GM18867 (cell line): ENCODE measurements around the gene MICAL2.
A peak's percentile ranks its signal among the peaks of the same experiment; 100 is the strongest.

Source experiments
- ATAC-seq: cut with Tn5 transposase; IDR thresholded peaks from one replicate; pipeline ENCODE4 v1.9.1; 2021; ENCODE audit warnings: mild to moderate bottlenecking, moderate library complexity; ENCODE audit not compliant: unreplicated experiment

Gene MICAL2

GRCh38 chr11:12152321-12152720, 41.9 kb downstream of the MICAL2 start:
- no peak for ATAC-seq

DNA sequence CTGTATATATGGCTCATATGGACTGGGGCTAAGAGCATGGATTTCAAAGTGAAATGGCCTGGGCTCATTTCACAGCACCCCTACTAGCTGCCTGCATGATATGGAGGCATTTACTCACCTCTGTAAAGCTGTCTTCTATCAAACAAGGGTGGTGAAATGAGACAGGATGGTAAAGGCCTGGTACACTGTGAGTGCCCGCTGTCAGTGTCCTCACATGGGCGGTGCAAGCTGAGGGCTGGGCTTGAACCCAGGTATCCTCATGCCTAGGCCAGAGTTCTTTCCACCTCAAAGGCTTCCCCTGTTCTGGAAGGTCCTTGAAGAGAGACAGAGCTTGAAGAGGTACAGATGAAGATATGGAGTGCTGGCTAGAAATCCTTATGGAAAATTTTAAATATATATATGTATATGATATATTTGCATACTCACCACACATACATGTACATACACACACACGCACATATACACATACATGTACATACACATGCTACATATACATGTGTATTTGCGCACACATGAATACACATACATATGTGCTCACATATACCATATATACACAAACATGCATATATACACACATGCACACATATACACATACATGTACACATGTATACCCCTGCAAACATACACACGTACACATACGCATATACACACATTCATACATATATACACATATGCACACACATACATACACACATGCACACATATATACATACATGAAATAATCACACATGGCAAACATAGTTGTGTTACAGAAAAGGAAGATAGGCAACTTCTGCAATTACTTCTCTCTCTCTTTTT, 44.7 kb downstream of the MICAL2 start:
- ATAC-seq: no peak

DNA sequence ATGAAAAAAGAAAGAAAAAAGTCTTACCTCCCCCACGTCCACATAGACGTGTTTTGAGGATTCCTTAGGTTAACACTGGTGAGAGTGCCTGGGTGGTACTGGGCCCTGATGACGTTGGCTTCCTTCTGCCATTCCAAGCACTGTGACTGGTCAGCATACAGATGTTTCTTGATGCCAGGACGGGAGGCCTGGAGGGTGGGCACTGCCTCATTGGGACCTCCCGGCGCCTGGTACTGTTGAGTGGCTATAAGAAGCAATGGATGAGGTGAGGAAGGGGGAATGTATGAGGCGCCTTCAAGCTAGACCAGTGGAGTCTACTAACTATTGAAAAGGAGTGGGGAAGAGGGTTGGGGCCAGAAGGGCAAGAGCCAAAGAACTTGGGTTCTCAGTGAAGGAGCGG, 45.3 kb downstream of the MICAL2 start:
- ATAC-seq: no peak

GRCh38 chr11:12156301-12157140, 46.1 kb downstream of the MICAL2 start:
- ATAC-seq: no peak

GRCh38 chr11:12157241-12157661, 46.9 kb downstream of the MICAL2 start:
- no peak for ATAC-seq

DNA sequence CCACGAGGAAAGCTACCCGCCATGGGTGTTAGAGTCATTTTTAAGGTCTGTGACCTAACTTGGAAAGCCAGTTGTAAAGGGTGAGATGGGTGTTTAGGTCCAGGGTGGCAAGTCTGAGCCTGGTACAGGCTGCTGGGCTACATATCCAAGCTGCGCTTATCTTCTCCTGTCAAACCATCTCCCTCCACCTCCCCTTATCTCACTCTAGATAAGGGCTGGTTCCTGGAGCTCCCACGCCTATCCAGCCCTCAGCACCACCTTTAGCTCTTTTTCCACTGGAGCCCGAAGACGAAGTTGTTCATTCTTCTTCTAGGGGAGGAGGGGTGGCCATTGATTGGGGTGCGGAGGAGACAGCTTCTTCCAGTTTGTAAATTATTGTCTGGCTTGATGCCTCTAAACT, 48.5 kb downstream of the MICAL2 start:
- no peak for ATAC-seq

- peak; percentile 56 for ATAC-seq
These were observed 49.1 kb downstream of the MICAL2 start for GRCh38 chr11:12159351-12160099.

DNA sequence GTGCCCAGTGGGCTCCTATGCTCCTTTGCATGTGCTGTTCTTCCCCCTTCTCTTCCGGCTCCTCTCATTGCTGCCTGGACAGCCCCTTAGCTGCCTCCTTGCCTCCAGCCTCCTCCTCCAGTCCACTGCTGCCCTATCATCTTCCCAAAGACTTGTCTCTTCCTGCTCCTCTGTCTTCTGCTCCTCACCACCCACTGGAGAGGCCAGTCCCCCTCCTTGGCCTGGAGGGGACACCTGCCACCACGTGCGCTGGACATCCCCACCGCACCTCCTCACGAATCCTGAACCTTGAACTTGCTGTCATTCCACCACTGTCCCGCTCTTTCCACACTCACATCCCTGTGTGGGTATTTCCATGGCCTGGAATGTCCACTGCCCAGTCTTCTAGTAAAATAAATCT, 49.8 kb downstream of the MICAL2 start:
- no peak for ATAC-seq

DNA sequence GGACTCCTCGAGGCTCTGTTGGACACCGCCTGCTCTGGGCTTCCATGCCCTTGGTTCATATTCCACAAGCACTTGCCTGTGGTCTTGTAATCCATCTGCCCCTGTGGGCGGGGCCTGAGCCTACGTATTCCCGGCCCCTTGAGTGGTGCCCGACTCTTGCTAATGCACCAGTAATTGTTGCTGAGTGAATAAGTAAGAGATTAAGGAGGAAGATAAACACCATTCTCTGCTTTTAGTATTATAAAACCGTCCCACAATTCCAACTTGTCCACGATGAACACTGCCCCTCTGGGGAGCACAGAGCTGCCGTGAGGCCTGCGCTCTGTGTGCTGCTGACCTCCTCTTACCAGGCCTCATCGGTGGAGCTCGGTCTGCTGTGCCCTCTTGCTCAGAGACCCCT, 50.3 kb downstream of the MICAL2 start:
- ATAC-seq: no peak

- ATAC-seq: no peak
These were observed 50.7 kb downstream of the MICAL2 start for GRCh38 chr11:12161137-12161536.

- no peak for ATAC-seq
These were observed 51.4 kb downstream of the MICAL2 start for GRCh38 chr11:12161603-12162350.

DNA sequence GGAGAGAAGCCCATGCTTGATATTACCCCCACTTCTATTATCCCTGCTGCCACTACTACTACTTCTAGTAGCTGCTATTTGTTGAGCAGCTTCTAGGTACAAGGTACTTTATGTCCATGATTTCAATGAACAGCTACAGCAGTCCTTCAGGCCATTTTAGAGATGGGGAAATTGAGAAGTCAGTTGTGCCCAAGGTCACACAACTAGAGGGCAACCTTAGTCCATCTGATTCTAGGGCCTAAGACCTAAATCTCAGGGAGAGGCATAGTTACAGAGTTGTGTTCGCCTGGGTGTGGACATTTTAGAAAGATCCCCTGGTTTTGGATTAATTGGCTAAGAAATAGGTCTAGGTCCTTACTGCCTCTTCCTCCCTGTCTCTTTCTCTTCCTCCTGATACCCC, 52.3 kb downstream of the MICAL2 start:
- ATAC-seq: no peak

GRCh38 chr11:12163181-12163941, 53.0 kb downstream of the MICAL2 start:
- ATAC-seq: no peak

DNA sequence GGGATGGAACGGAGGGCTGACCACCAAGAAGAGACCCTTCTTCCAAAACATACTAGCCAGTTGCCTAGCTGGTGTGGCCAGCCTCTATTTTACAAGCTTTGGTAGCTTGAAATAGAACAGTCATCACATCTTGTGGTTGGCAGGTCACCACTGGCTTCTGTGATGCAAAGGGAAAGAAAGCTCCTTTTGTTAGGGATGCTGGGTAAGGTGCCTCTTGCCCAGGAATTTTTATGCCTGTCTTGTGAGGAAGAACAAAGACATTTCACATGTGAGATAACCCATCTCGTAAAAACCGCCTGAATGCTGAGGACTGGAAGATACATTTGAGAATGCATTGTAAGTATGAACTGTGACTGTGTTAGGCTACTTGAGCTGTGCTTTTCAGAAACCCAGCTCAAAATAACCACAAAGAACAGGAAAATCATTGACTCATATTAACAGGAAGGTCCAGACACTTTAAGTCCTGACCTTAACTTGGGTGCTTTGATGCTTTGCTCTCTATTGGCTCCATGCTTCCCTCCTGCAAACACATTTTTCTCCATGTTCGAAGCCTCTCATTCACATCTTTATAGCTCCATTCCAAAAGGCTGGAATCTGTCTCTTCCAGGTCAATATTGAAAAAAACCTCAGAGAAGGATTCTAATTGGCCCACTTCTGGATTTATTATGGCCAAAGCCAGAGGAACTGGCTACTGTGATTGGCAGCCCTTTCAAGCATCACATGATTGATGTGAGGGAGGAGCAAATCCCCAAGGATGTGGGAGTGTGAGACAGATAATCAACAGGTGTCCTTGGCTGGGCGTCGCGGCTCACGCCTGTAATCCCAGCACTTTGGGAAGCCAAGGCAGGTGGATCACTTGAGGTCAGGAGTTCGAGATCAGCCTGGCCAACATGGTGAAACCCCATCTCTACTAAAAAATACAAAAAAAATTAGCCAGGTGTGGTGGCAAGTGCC, 53.9 kb downstream of the MICAL2 start:
- no peak for ATAC-seq

DNA sequence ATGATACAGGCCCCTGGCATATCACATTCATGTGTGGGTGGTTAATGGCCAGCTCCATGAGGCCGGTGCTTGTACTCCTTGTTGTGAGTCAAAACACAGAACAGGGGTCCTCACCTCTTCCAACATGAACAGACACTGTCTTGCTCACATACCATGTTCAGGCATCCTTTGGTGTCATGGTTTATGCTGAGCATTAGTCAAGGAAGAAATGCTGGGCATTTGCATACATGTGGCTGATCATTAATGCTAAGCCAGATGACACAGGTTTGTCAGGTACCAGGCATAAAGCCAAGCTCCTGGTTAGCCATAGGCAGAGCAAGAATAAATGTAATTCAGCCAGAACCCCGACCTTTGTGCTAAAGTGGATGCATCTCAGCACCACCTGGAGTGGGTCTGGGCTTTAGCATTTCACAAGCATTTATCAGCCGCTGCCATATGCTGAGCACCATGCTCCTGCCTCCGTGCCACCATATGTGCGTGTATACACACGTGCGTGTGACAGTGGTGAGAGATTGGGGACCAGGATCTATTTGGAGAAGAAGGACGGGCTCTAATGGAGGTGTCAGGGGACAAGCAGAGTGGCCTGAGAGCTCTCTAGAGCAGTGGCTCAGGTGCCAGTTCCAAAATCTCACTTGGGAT, 55.0 kb downstream of the MICAL2 start:
- no peak for ATAC-seq

DNA sequence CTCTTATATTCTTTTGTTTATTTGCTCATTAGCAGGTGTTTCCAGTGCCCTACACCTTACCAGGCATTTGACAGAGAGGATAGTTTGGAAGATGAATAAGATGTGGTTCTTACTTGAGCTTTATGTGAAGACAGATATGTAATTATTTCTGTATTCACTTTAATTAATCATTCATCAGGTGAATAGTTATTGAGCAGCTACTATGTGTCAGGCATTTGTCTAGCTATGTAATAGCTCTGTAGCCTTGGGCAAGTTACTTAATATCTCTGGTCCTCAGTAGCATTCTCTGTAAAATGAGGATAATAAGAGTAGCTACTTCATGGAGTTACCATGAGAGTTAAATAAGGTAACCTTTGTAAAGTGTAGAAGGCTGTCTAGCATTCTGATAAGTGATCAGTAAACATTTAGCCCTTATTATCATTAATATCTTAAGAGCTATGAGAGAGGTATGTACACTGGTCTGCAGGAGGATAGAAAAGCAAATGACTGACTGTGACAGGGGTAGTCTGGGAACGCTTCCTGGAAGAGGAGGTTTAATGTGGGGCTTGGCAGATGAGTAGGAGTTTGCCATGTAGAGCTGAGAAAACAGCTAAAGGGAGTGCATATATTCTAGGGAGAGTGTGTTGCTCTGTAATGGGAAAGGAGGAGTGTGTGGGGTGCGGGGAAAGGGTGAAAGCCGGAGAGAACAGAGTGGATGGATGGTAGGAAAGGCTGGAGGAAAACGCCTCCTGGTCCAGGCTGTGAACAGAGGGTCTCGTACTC, 56.1 kb downstream of the MICAL2 start:
- no peak for ATAC-seq
